Measurements from ENCODE around the gene PLA2G4A. TPM values are rescaled to one million over a fixed set of nuclear protein-coding genes. Genes with fewer than 3 reads are reported as not detected.

The PLA2G4A gene
- total RNA-seq, 5 donors from 2014 or later (not counting 1 experiment from before 2014, with no cell fraction given): 0.35 TPM; not detected in 4

- Histone ChIP-seq H3K4me1 (ENCODE audit: control insufficient read depth in 1 of 2, extremely low read depth in 1 of 2, insufficient read depth in 2 of 2, low read length in 2 of 2) (no peaks in the 10 kb centered on the region), H3K27ac (ENCODE audit: low read length) (no peak overlapping the region), H3K36me3 (ENCODE audit: control insufficient read depth in 2 of 2, extremely low read depth in 1 of 2, insufficient read depth in 1 of 2, low read length in 1 of 2) (no peaks in the 10 kb centered on the region), H3K4me3 (ENCODE audit: control insufficient read depth in 1 of 2, extremely low read depth in 1 of 2, low read length in 1 of 2) (no peak overlapping the region), H3K9me3 (no peaks in the 10 kb centered on the region), H3K27me3 (replicated peaks in 1 of 2; ENCODE audit: control insufficient read depth in 2 of 2, extremely low read depth in 1 of 2, insufficient read depth in 2 of 2, low read length in 1 of 2) (no peaks in the 10 kb centered on the region)
- ATAC-seq (replicated peaks in 1 of 4): no peak
- ChIA-PET POLR2A (no interaction called here), CTCF (no interaction called here)
- DNase-seq: no peak
- Mint-ChIP-seq H3K27ac (no peak overlapping the region), H3K27me3 (peaks cover 0 to 3% of the 10 kb centered on the region in 2 donors), H3K4me3 (no peak overlapping the region), H3K9me3 (peaks cover 0 to 5% (median 2%) of the 10 kb centered on the region in 3 donors), H3K4me1 (no peaks in the 10 kb centered on the region), H3K36me3 (no peaks in the 10 kb centered on the region)
Observed at GRCh38 chr1:187034501-187034900, 205.8 kb downstream of the PLA2G4A start.

- Histone ChIP-seq H3K4me3 (ENCODE audit: control insufficient read depth in 1 of 2, extremely low read depth in 1 of 2, low read length in 1 of 2) (no peak overlapping the region), H3K36me3 (ENCODE audit: control insufficient read depth in 2 of 2, extremely low read depth in 1 of 2, insufficient read depth in 1 of 2, low read length in 1 of 2) (no peaks in the 10 kb centered on the region), H3K27me3 (replicated peaks in 1 of 2; ENCODE audit: control insufficient read depth in 2 of 2, extremely low read depth in 1 of 2, insufficient read depth in 2 of 2, low read length in 1 of 2) (no peaks in the 10 kb centered on the region), H3K27ac (ENCODE audit: low read length) (no peak overlapping the region), H3K4me1 (ENCODE audit: control insufficient read depth in 1 of 2, extremely low read depth in 1 of 2, insufficient read depth in 2 of 2, low read length in 2 of 2) (no peaks in the 10 kb centered on the region), H3K9me3 (no peaks in the 10 kb centered on the region)
- ChIA-PET CTCF (no interaction called here), POLR2A (interaction anchor here in 1 of 2 donors (0.5 kb wide), 1 partner anchor 1283 kb away, joined by 3 read pairs; no protein-coding TSS in a partner anchor)
- Mint-ChIP-seq H3K27ac (no peak overlapping the region), H3K9me3 (peaks cover 0 to 2% (median 0%) of the 10 kb centered on the region in 3 donors), H3K36me3 (no peaks in the 10 kb centered on the region), H3K4me3 (no peak overlapping the region), H3K4me1 (no peaks in the 10 kb centered on the region), H3K27me3 (peaks cover 0 to 3% of the 10 kb centered on the region in 2 donors)
- ATAC-seq (replicated peaks in 1 of 4): no peak
- WGBS (ENCODE audit: insufficient coverage): no CpG with 5 or more reads among the region's 1 CpG
- DNase-seq: no peak
Observed at GRCh38 chr1:187037973-187038553, 209.3 kb downstream of the PLA2G4A start.

Other genes starting within 250 kb of the PLA2G4A start
- under 1 TPM in 3 of 5 donors, not detected in 2; 0.20 to 0.38 (median 0.23) TPM for gene PTGS2, start 148.5 kb upstream of the PLA2G4A start, total RNA-seq

All from T-cell (primary cell).